K562 (cell line): ENCODE results near the gene ASIC3.

ENCODE experiments used
- ARID2 ChIP-seq: fragments of 450-650 bp; IDR thresholded peaks from 2 replicates; pipeline ENCODE4 v1.6.1; 2017; ENCODE audit warnings: antibody characterized with exemption, mild to moderate bottlenecking
- ARNT ChIP-seq, 2 experiments: fragments of 450-650 bp; IDR thresholded peaks; 2 replicates each; pipeline ENCODE4 v1.6.1; 2016; ENCODE audit warnings: mild to moderate bottlenecking in 1 of 2
- BACH1 ChIP-seq: fragments of 200-800 bp; sonication (Bioruptor generic); IDR thresholded peaks from 2 replicates; pipeline ENCODE4 v1.6.1; 2016; ENCODE audit warnings: missing genetic modification characterization, missing compliant biosample characterization
- MCM3 ChIP-seq: fragments of 450-650 bp; IDR thresholded peaks from 2 replicates; pipeline ENCODE4 v1.6.1; 2016
- U2AF1 ChIP-seq: fragments of 200-400 bp; formaldehyde crosslinking; optimal IDR thresholded peaks from 2 replicates; pipeline ENCODE3; 2017; ENCODE audit warnings: mild to moderate bottlenecking, low read depth, low read length, moderate library complexity

DNA sequence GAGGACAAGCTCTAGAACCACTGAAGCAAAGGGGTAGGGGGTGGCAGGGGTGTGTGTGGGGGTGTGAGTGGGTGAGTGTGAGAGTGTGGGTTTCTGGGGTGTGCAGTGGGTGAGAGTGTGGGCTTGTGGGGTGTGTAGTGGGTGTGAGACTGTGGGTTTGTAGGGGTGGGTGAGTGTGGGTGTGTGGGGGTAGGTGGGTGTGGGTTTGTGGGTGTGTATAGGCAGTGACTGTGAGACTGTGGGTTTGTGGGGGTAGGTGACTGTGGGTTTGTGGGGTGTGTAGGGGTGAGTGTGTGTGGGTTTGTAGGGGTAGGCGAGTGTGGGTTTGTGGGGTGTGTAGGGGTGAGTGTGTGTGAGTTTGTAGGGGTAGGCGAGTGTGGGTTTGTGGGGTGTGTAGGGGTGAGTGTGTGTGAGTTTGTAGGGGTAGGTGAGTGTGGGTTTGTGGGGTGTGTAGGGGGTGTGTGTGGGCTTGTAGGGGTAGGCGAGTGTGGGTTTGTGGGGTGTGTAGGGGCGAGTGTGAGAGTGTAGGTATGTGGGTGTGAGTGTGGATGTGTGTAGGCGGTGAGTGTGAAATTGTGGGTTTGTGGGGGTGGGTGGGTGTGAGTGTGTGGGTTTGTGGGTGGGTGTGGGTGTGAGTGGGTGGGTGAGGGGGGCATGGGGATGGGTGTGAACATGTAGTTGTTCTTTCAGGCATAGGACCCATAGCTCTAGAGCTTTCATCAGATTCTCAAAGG, 48.7 kb upstream of the ASIC3 start:
- no peak for TF ChIP-seq ARID2
- no peak for TF ChIP-seq ARNT (IDR thresholded peaks at IDR 0.05)
- TF ChIP-seq MCM3, result no peak
- no peak for TF ChIP-seq U2AF1
- no peak for TF ChIP-seq BACH1
